ENCODE data around the gene LARGE1.

DNA sequence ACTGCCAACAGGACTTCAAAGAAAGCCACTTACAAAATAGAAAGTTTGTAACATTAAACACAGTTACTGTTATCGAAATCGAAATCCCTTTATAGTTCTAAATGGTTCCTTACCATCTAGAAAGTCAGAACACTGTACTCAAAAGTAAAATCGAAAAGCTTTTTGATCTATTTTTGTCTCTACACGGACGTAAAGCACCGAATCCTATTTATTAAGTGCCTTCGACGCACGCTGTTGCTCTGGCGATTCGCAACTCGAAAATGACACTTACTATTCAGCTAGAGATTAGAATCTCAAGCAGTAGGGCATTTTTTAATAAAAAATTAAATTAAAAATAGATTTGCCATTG is 78.3 kb downstream of the LARGE1 start:
- TF ChIP-seq EZH2 (IDR thresholded peaks at IDR 0.05) = no peak
- TF ChIP-seq EZH2phosphoT487 (IDR thresholded peaks at IDR 0.05; ENCODE audit: borderline replicate concordance) = no peak
- no peak for TF ChIP-seq ZFX (IDR thresholded peaks at IDR 0.05)
- TF ChIP-seq, protein P1, sequence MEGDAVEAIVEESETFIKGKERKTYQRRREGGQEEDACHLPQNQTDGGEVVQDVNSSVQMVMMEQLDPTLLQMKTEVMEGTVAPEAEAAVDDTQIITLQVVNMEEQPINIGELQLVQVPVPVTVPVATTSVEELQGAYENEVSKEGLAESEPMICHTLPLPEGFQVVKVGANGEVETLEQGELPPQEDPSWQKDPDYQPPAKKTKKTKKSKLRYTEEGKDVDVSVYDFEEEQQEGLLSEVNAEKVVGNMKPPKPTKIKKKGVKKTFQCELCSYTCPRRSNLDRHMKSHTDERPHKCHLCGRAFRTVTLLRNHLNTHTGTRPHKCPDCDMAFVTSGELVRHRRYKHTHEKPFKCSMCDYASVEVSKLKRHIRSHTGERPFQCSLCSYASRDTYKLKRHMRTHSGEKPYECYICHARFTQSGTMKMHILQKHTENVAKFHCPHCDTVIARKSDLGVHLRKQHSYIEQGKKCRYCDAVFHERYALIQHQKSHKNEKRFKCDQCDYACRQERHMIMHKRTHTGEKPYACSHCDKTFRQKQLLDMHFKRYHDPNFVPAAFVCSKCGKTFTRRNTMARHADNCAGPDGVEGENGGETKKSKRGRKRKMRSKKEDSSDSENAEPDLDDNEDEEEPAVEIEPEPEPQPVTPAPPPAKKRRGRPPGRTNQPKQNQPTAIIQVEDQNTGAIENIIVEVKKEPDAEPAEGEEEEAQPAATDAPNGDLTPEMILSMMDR (IDR thresholded peaks at IDR 0.05 in 2 of 3, conservative IDR thresholded peaks at IDR 0.05 in 1 of 3; ENCODE audit: borderline replicate concordance in 1 of 3, insufficient read depth in 1 of 3, low read depth in 2 of 3, low read length in 2 of 3) = no peak
- TF ChIP-seq POLR2AphosphoS5 (IDR thresholded peaks at IDR 0.05; ENCODE audit: low read depth, low read length) = no peak
